CD4-positive, alpha-beta T cell treated with Interleukin-6 at 100 ng/mL for 8 hours (primary cell): ENCODE results near the gene NUDT9.
"Not testable (repeated sequence)": the region's sequence is repeated elsewhere in the genome, so short reads cannot be mapped to it uniquely, and the experiment has no call there.

Source experiments
- DNase-seq: peaks from one replicate; pipeline ENCODE4 v3.0.0-alpha.2; 2020; ENCODE audit warnings: mixed read lengths, low spot score

NUDT9 gene

GRCh38 chr4:87462102-87462501 is 39.7 kb downstream of the NUDT9 start:
- no peak for DNase-seq

GRCh38 chr4:87465739-87466366 is 43.5 kb downstream of the NUDT9 start:
- DNase-seq, result peak; percentile 28

- no peak for DNase-seq
Measured at GRCh38 chr4:87469390-87469789, 47.0 kb downstream of the NUDT9 start.

DNA sequence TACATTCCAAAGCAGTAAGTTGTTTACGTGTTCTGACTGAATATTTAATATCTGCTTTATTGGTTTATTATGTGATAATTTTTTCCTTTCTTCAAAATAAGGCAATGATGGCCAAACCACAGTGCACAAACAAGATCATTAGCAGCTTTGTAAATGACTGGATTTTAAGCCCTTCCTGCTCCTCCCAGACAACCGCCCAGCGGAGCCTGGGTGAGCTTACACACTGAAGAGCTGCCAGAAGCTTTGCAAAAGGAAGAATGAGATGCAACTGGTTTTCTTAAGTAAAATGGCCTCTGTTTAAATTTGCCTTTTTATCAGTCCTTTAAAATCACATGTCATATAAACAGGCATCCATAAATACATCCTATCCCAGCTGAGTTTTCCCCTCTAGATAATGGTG is 54.6 kb downstream of the NUDT9 start:
- no peak for DNase-seq

GRCh38 chr4:87478732-87479250 is 56.4 kb downstream of the NUDT9 start:
- DNase-seq, result no peak

GRCh38 chr4:87481377-87481776 is 59.0 kb downstream of the NUDT9 start:
- no peak for DNase-seq

DNA sequence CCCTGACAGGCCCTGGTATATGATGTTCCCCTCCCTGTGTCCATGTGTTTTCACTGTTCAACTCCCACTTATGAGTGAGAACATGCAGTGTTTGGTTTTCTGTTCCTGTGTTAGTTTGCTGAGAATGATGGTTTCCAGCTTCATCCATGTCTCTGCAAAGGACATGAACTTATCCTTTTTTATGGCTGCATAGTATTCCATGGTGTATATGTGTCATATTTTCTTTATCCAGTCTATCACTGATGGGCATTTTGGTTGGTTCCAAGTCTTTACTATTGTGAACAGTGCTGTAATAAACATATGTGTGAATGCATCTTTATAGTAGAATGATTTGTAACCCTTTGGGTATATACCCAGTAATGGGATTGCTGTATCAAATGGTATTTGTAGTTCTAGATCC is 60.9 kb downstream of the NUDT9 start:
- not testable (repeated sequence) for DNase-seq

DNA sequence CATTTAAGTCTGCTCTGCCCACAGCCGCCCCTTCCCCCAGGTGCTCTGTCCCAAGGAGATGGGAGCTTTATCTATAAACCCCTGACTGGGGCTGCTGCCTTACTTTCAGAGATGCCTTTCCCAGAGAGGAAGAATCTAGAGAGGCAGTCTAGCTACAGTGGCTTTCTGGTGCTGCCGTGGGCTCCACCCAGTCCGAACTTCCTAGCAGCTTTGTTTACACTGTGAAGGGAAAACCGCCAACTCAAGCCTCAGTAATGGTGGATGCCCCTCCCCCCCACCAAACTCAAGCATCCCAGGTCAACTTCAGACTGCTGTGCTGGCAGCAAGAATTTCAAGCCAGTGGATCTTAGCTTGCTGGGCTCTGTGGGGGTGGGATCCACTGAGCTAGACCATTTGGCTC is 66.3 kb downstream of the NUDT9 start:
- not testable (repeated sequence) for DNase-seq

GRCh38 chr4:87489678-87490077 is 67.3 kb downstream of the NUDT9 start:
- no peak for DNase-seq

- no peak for DNase-seq
Measured at GRCh38 chr4:87490664-87491369, 68.4 kb downstream of the NUDT9 start.

DNA sequence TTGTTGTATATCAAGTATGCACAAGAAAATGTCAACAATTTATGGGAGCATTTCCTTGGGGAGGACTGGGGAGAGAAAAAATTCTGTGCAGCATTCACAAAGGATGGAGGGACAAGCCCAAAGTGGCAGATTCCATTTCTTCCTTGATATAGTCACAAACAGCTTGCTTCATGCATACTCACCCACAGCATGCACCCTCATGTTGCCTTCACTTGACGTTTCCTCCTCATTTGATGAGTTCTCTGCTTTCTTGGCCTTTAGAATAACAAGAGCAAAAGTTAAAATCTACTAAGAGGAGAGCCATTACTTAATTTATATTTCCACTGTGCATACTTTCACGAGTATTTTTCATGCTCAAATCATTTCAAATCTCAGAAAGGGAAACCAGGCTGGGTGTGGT is 69.1 kb downstream of the NUDT9 start:
- no peak for DNase-seq

GRCh38 chr4:87491851-87492250 is 69.5 kb downstream of the NUDT9 start:
- DNase-seq, result not testable (repeated sequence)

DNA sequence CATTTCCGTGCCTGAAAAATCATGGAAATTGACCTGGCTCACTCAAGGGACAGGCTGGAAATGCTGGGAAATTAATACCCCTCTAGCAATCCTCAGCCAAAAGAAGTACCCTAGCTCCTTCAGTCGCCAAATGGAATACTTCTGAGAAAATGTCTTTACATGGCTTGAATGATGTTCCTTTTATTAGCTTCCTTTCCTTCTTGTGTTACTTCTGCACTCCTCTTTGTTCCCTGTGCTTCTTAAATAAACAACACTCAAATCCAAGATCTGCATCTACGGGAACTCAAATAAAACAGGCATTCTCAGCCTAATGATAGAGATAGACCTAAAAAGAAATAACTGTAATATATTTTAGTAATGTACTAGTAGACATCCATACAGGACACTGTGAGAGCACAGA is 70.7 kb downstream of the NUDT9 start:
- DNase-seq, result no peak

DNA sequence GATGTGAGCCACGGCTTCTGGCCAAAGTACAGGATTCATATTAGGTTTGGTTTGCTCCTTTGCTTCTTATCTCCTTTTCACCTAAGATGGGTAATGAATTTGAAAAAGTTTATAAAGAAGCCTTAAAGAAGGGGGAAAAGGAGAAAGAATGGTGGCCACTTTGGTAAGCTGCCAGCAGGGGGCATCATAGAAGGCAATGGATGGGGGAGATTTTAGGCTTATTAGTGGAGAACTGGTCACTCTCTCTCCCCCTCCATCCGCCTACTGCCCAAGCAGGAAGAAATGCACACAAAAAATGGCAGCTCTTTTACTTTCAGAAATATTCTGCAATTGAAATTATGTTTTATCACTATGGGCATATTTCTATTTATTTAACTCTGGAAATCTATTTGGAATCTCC is 74.8 kb downstream of the NUDT9 start:
- DNase-seq, result no peak

DNA sequence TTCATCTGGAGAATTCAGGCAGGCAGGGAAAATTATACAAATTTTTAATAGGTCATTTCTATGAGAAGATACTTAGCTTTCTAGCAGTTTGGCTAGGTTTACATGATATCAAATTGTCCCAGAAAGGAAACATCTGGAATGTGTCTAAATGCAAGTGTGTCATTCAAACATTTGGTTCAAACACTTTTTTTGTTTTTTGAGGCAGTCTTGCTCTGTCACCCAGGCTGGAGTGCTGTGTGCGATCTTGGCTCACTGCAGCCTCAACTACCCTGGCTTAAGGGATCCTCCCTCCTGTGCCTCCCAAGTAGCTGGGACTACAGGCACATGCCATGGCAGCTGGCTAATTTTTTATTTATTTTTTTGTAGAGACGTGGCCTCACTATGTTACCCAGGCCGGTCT is 75.2 kb downstream of the NUDT9 start:
- no peak for DNase-seq

- DNase-seq, result no peak
Measured at GRCh38 chr4:87498446-87498900, 76.1 kb downstream of the NUDT9 start.

- DNase-seq, result no peak
Measured at GRCh38 chr4:87499403-87500091, 77.2 kb downstream of the NUDT9 start.

- no peak for DNase-seq
Measured at GRCh38 chr4:87500092-87500462, 77.7 kb downstream of the NUDT9 start.

- no peak for DNase-seq
Measured at GRCh38 chr4:87502580-87503238, 80.3 kb downstream of the NUDT9 start.

GRCh38 chr4:87505862-87506261 is 83.5 kb downstream of the NUDT9 start:
- no peak for DNase-seq

DNA sequence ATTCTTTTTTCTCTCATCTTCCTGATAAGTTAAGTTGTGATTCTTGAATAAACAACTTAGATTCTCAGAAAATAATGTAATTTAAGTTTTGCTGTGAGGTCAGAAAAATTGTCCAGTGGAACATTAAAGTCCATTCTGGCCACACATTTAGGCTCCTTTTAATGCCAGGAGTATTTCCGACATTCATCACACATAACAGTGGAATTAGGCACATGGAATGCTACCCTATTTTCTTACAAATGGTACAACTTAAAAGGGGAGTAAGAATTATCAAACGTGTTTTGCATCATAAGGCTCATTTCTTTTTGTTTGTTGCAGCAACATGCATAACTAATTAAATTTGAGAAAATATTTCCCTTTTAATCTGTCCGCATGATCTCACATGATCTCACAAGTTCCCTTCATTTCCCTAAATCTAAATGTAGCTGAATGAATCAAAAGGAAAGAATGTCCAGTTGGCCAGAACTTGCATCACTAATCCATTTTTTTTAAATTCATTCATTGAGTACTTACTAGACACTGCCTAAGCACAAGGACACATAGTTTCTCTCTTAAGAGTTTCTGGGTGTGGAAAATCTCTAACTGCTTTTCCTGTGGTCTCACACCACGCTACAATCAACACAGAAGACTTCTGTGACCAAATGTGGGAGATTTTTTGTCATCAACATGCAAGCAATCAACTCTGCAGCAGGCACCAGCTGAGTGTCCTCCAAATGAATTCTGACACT is 84.8 kb downstream of the NUDT9 start:
- no peak for DNase-seq
